Measurements from ENCODE around the gene MCUR1.
A peak's percentile ranks its signal among the peaks of the same experiment; 100 is the strongest.
"Not testable (repeated sequence)": the region's sequence is repeated elsewhere in the genome, so short reads cannot be mapped to it uniquely, and the experiment has no call there.

The MCUR1 gene, protein sequence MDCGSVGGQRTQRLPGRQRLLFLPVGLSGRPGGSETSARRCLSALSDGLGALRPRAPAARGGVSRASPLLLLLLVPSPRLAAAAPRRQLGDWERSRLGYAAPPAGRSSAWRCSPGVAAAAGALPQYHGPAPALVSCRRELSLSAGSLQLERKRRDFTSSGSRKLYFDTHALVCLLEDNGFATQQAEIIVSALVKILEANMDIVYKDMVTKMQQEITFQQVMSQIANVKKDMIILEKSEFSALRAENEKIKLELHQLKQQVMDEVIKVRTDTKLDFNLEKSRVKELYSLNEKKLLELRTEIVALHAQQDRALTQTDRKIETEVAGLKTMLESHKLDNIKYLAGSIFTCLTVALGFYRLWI

DNA sequence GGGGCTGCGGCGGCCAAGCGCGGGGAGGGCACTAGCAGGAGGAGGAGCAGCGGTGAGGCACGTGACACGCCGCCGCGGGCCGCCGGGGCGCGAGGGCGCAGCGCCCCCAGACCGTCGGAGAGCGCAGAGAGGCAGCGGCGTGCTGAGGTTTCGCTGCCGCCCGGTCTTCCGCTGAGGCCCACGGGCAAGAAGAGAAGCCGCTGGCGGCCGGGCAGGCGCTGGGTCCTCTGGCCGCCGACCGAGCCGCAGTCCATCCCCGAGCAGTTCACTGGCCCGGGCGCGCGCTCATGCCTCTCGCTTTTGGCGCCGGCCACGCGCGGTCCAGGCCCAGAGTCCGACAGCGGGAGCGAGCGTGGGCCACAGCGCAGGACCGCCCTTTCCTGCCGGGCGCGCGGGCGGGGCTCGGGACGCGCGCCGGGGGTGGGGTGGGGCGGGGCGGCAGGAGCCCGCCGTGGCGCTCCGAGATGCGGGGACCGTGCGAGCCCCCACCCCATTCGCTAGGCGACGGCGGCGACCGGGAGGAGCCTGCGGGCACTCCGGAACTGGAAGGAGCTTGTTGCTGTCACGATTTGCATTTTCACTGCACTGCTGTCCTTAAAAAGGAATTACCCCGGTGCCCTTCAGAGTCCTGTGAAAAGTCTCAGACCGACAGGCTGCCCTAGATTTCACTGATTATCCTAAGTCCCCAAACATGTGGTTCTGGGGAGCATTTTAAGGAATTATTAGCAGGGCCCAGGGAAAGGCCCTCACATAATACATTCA lies at the start of gene MCUR1:
MCUR1 (minus strand) TSS at position 382 of the 762 bp plus-strand sequence; CDS start at position 254, 128 bp downstream.
- peak; percentile 50 for DNase-seq (ENCODE audit: low read depth)

DNA sequence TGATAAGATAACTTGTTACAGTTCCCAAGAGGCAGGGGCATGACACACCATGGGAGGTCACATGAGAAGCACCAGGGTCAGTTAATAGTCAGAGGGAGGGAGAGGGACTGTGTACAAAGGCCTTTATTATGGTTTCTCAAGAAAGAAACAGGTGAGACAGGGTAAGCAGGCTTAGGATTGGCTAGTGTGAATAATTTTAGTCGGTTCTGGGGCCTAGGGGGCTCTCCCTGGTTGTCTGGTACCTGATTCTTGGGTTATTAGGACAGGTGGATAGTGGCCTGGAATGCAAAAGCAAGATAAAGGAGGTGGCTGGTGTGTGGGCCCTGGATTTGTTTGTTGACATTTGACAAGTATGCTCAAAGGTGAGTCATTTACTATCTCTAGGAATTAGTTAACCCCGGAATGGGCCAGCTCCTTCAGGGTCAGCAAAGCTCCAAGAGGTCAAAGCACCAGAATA lies 49.4 kb upstream of the MCUR1 start:
- DNase-seq (ENCODE audit: low read depth): no peak

DNA sequence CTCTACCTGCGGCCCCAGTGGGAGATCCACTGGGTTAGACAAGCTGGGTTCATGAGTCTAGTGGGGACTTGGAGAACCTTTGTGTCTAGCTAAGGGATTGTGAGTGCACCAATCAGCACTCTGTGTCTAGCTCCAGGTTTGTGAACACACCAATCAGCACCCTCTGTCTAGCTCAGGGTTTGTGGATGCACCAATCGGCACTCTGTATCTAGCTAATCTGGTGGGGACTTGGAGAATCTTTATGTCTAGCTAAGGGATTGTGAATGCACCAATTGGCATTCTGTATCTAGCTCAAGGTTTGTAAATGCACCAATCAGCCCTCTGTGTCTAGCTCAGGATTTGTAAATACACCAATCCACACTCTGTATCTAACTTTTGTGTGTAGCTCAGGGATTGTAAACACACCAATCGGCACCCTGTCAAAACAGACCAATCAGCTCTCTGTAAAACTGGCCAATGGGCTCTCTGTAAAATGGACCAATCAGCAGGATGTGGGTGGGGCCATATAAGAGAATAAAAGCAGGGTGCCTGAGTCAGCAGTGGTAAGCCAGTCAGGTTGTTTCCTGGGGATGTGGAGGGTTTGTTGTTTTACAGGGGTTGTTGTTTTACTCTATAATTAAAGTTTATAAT lies 46.3 kb upstream of the MCUR1 start:
- DNase-seq (ENCODE audit: low read depth): not testable (repeated sequence)

DNA sequence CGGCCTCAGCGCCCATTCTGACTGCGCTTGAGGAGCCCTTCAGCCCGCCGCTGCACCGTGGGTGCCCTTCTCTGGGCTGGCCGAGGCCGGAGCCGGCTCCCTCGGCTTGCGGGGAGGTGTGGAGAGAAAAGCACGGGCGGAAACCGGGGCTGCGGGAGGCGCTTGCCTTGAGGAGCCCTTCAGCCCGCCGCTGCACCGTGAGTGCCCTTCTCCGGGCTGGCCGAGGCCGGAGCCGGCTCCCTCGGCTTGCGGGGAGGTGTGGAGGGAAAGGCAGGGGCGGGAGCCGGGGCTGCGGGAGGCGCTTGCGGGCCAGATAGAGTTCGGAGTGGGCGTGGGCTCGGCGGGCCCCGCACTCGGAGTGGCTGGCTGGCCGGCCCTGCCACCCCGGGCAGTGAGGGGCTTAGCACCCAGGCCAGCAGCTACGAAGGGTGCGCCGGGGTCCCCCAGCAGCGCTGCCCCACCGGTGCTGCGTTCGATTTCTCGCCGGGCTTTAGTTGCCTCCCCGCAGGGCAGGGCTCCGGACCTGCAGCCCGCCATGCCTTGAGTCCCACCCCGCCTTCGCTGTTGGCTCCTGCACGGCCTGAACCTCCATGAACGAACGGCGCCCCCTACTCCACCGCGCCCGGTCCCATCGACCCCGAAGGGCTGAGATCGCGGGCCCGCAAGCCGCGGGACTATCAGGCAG lies 45.7 kb upstream of the MCUR1 start:
- DNase-seq (ENCODE audit: low read depth): no peak

DNA sequence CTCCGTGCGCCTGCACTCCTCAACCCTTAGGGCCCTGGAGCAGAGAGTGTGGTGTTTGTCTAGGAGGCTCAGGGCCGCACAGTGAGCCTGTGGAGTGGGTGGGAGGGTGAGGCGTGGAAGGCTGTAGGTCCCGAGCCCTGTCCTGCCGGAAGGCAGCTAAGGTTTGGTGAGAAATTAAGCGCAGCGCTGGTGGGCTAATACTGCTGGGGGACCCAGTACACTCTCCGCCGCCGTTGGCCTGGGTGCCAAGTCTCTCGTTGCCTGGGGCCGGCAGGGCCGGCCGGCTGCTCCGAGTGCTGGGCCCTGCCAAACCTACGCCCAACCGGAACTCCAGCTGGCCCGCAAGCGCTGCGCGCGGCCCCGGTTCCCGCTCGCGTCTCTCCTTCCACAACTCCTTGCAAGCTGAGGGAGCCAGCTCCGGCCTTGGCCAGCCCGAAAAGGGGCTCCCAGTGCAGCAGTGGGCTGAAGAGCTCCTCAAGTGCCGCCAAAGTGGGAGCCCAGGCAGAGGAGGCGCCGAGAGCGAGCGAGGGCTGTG lies 40.4 kb upstream of the MCUR1 start:
- DNase-seq (ENCODE audit: low read depth): no peak

DNA sequence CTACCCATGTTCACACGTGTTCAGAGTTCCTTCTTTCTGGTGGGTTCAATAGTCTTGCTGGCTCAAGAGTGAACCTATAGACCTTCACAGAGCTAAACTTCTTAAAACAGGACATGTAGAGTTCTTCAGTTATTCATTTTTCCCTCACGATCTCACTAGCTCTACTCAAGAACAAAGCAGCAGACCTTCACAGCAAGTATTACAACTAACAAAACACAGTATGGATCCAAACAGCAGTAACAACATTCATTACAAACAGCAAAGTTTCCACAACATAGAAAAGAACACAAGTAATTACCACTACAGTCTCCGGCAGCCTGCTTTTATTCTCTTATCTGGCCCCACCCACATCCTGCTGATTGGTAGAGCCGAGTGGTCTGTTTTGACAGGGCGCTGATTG lies 39.5 kb upstream of the MCUR1 start:
- no peak for DNase-seq (ENCODE audit: low read depth)

DNA sequence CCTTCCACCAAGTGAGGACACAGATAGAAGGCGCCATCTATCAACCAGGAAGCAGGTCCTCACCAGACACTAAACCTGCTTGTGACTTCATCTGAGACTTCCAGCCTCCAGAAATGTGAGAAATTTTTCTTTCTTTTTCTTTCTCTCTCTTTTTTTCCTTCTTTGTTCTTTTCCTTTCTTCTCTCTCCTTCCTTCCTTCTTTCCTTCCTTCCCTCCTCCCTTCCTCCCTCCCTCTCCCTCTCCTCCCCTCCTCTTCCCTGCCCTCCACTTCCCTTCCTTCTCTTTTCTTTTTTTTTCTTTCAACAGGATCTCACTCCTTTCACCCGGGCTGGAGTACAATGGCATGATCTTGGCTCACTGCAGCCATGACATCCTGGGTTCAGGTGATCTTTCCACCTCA lies 37.4 kb upstream of the MCUR1 start:
- DNase-seq (ENCODE audit: low read depth): no peak

DNA sequence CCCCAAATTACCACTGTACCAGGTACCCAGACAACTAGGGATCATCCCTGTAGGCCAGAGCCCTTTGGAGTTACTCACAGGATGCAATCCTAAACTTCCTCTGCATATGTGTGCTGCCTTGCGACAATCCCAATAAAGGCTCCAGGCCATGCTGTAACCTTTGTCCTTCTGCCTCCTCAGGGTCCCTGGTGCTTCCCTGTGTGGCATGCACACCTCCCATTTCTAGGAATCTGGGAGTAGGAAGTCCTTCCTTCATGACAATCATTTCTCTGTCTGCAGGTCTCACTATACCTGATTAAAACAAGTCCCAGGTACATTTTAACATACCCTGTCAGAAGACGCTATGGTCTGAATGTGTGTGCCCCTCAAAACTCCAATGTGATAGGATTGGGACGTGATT lies 37.0 kb upstream of the MCUR1 start:
- DNase-seq (ENCODE audit: low read depth): no peak

DNA sequence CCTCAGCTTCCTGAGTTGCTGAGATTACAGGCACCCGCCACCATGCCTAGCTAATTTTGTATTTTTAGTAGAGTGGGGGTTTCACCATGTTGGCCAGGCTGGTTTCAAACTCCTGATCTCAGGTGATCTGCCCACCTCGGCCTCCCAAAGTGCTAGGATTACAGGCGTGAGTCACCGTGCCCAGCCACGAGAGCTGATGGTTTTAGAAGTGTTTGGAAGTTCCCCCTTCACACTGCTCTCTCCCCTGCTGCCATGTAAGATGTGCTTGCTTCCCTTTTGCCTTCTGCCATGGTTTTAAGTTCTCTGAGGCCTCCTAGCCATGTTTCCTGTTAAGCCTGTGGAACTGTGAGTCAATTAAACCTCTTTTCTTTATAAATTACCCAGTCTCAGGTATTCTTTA lies 36.3 kb upstream of the MCUR1 start:
- DNase-seq (ENCODE audit: low read depth): not testable (repeated sequence)

DNA sequence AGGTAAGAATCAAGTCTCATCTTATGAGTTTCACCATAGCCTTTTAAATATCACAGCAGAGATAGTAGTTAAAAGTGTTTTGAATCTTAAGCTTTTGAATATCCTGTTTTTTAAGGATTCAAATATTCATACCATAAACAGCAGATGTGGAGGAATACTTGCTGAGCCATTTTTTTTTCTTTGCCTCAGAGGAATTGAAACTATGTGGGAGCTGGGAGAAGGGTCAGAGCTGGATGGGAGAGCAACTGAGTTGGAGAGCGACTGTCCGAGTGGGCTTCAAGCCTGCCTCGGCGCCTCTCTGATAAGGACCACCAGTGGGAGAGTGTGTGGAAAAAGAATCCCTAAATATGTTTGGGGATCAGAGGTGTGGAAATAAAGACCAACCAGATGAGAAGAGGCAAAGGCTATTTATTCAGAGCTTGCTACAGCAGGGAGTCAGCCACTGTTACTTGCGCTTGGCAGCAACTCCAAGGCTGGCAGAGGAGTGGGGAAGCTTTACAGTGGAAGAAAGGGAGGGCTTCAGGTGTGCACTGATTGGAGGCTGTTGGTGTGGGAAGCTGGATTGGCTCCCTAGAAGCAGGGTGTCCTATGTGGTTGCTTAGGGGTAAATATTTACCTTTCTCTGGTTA lies 34.3 kb upstream of the MCUR1 start:
- DNase-seq (ENCODE audit: low read depth): no peak

DNA sequence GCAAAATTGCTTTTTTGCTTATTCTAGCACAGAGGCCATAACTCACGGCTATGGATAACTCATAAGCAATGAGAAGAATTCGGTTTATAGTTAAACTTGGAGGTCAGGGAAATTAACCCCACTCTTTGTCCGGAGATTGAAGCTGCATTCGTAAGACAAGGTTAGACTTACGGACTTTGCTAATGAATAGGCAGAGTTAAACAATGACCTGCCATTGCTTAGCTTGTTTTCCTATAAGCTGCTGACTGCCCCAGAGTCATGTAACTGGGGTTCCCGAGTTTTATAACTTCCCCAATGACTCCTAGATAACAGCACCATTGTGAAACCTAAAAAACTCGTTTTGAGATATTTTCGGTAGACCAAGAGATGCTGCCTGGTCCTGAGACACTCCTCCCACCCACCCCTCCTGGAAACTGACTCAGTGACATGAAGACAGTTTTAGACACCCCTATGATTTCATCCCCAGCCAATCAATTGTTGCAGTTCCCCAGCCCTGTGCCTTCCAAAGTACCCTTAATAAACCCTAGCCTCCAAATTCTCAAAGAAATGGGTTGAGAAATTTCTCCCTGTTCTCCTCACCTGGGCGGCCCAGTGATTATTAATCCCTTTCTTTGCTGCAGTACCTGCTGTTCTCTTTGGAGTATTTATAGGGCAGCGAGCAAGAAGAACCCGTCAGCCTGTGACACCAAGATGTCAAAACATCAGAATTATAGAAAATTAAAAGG lies 33.1 kb upstream of the MCUR1 start:
- no peak for DNase-seq (ENCODE audit: low read depth)

DNA sequence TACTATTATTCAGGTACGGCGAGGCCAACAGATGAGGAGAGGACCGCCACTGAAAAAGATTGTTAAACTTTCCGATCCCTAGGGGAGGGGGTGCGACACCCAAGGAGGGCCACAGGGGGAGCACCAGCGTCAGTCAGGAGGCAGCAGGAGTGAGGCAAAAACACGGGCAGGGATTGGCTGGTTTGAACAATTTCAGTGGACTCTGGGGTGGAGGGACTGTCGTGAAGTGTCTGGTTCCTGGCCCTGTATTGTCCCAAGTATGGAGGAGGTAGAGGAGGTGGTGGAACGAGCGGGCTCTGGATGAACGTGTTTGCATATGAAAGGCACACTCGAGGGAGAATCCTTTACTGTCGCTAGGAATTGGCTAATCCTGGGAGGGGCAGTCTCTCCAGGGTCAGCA lies 32.5 kb upstream of the MCUR1 start:
- no peak for DNase-seq (ENCODE audit: low read depth)

DNA sequence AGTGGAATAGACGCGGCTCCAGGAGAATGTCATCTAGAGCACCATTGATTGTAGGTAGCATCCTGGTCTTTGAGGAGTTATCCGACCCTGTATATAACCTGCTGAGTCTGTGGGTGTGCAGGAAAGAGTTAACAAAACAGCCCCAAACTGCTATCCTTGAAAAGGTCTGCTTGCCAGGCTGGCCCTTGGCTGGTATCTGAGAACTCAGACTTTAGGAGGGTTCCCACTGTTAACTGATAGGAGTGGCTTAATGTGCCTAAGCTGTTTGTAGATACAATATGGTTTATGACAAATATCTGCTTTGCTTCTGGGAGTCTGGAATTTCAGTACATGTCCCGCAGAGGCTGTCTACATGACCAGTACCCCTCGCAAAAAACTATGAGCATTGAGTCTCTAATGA lies 27.6 kb upstream of the MCUR1 start:
- DNase-seq (ENCODE audit: low read depth): no peak

DNA sequence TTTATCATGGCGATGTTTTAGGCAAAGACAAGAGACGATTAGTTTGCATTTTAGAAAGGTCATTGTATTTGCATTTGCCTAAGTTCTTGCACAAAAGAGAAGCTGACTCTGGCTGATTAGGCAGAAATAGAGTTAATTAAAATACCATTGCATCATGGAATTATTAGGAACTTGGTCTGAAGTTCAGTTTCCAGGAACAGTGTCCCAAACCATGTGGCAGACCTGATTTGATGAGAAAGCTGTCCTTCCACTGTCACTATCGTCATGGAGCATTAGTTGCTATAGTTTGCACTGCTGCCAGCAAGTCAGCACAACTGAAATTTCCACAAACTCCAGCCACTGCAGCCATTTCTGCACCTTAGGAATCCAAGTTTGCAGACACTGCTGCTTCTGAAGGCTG lies 24.3 kb upstream of the MCUR1 start:
- DNase-seq (ENCODE audit: low read depth): no peak

DNA sequence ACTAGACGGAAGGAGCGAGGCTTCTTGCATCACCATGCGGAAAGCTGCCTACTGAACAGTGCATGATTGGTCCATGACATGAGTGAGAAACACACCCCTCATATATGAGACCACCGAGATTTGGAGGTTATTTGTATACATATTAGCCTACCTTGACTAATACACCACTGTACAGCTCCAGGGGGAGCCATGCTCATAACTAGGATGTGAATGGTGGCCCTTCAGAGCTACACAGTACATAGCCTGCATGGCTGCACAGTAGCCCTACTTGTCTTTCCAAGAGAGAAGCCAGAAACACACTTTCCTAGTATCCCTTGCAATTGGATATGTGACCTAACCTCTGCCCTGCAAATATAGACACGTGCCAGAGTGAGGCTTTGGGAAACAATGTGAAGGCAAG lies 21.8 kb upstream of the MCUR1 start:
- no peak for DNase-seq (ENCODE audit: low read depth)

DNA sequence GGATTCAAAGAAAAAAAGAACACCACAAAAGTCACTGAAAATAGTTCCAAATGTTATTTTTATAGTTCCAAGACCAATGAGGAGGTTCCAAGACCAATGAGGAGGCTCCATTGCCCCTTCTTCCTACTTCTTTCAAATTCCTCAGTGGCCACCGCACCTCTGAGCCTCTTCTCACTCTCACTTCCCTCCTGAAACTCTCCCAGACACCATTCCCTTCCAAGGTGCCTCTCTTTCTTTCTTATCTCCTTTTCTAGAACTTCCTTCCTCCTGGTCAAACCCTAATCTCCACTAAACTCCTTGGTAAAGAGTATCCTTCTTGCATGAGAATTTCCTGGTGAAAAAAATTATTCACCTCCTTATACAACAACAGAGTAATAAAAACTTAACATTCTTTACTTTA lies 20.4 kb upstream of the MCUR1 start:
- no peak for DNase-seq (ENCODE audit: low read depth)

DNA sequence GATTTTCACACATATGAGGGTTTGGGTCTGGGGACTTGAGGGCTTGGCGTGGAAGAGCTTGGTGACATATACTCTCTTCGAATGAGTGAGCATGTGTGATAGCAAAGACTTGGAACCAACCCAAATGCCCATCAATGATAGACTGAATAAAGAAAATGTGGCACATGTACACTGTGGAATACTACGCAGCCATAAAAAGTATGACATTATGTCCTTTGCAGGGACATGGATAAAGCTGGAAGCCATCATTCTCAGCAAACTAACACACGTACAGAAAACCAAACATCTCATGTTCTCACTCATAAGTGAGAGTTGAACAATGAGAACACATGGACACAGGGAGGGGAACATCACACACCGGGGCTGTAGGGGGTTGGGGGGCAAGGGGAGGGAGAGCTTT lies 19.7 kb upstream of the MCUR1 start:
- DNase-seq (ENCODE audit: low read depth): not testable (repeated sequence)

DNA sequence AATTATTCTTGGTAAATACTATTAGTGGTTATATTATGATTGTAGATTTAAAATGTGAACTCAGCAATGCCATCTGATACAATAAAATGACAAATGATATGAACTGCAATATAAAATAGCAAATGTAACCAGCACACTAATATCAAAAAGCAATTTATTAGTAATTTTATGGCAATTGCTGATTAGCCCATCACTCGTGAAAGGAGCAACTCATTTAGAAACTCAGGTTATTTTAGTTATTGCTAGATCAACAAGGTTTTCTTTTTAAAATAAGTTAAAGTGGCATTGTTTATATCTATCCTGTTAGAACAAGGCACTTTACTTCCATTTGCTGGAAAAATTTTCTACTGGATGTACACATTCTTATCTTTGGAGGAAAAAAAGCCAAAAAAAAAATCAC lies 18.4 kb upstream of the MCUR1 start:
- no peak for DNase-seq (ENCODE audit: low read depth)

DNA sequence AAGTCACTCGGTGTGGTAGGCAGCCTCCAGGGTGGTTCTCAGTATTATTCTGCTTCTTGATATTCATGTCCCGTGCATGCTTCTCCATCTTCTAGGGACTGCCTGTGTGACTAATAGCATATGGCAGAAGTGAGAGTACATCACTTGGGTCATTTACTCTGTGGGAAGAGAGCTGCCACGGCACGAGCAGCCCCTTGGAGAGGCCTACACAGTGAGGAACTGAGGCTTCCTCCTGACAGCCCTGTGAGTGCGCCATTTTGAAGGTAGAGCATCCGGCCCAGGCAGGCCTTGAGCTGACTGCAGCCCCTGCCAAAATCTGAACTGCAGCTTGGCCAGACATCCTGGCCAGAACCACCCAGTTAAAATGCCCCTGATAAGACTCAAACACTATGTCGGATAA lies 17.3 kb upstream of the MCUR1 start:
- no peak for DNase-seq (ENCODE audit: low read depth)

DNA sequence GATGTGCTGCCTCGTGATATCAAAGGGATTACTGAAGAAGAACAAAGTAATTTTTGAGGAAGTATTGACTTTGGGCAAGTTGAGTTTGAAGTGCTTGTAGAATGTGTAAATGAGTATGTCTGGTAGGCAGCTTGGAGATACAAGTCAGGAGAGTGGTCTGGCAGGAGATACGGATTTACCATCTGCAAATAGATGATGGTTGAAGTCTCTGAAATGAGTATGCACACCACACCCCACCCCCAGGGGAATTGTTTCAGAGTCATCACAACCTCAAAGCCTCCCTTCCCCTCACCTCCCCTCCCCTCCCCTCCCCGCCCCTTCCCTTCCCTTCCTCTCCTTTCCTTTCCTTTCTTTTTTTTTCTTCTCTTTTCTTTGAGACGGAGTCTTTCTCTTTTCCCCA lies 16.4 kb upstream of the MCUR1 start:
- no peak for DNase-seq (ENCODE audit: low read depth)

DNA sequence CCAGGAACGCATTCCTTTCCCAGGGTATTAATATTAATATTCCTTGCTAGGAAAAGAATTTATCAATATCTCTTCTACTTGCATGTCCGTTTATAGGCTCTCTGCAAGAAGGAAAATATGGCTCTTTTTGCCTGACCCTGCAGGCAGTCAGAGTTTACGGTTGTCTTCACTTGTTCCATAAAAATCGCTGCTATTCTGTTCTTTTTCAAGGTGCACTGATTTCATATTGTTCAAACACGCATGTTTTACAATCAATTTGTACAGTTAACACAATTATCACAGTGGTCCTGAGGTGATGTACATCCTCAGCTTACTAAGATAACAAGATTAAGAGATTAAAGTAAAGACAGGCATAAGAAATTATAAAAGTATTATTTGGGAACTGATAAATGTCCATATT lies 15.1 kb upstream of the MCUR1 start:
- not testable (repeated sequence) for DNase-seq (ENCODE audit: low read depth)
